HG03159 (cell line): ENCODE data around the gene SLC22A2.
"Not testable (repeated sequence)": the region's sequence is repeated elsewhere in the genome, so short reads cannot be mapped to it uniquely, and the experiment has no call there.

Source experiments
- ATAC-seq: cut with Tn5 transposase; IDR thresholded peaks from one replicate; pipeline ENCODE4 v1.9.1; 2021; ENCODE audit warnings: mild to moderate bottlenecking, moderate library complexity; ENCODE audit not compliant: unreplicated experiment

Gene SLC22A2

DNA sequence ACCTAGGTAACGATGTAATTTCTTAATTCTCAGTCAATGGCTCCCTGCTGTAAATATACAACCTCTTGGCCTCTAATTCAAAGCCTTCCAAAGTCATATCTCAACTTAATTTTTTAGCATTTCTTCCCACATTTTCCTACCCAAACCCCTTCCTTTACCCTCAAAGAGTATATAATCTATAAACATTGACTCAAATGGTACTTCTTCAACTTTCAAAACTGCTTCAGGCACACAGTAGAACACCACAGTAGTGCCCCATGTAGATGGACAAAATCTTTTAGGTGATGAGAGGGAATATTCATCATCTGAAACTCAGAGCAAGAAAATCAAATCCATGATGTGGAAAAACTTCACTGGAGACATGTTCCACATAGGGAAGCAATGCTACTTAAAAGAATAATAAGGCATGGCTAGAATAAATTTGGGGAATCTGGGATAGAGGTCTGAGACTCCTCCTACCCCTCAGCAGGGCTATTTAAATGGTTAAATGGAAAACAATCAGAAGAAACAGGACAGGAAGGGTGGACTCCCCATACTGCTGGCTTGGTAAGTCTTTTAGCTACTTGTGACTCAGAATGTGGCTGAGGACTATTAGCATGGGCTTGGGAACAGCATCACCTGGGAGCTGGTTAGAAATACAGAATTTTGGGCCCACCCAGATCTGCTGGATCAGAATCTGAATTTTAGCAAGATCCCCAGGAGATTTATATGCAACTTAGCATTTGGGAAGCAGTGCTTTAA lies 6.4 kb downstream of the SLC22A2 start:
- no peak for ATAC-seq

GRCh38 chr6:160249671-160250070 lies 8.9 kb downstream of the SLC22A2 start:
- no peak for ATAC-seq

GRCh38 chr6:160248538-160248937 lies 10.1 kb downstream of the SLC22A2 start:
- no peak for ATAC-seq

- no peak for ATAC-seq
Observed at GRCh38 chr6:160247457-160247883, 11.2 kb downstream of the SLC22A2 start.

- ATAC-seq = no peak
Observed at GRCh38 chr6:160240691-160241084, 17.9 kb downstream of the SLC22A2 start.

GRCh38 chr6:160239929-160240690 lies 18.5 kb downstream of the SLC22A2 start:
- no peak for ATAC-seq

GRCh38 chr6:160238761-160239751 lies 19.6 kb downstream of the SLC22A2 start:
- ATAC-seq = no peak

DNA sequence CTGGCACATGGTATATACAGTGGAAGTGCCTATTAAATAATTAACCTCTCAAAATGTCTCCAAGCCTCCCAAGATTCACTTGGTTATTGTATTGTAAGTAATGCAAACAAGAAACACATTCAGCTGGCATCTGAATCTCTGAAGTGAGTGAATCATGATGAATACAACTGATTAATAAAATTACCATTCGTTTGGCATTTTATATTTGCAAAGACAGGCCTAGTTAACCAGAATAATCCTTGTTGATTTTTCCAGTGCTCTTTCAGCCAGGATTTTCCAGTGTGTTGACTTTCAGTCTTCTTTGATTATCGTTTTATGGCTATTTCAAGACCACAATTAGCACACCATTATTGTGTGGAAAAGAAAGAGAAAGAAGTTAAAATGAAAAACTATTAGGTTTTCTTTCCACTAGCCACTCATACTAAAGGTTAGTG lies 20.3 kb downstream of the SLC22A2 start:
- ATAC-seq = no peak

- not testable (repeated sequence) for ATAC-seq
Observed at GRCh38 chr6:160237597-160238275, 20.9 kb downstream of the SLC22A2 start.

DNA sequence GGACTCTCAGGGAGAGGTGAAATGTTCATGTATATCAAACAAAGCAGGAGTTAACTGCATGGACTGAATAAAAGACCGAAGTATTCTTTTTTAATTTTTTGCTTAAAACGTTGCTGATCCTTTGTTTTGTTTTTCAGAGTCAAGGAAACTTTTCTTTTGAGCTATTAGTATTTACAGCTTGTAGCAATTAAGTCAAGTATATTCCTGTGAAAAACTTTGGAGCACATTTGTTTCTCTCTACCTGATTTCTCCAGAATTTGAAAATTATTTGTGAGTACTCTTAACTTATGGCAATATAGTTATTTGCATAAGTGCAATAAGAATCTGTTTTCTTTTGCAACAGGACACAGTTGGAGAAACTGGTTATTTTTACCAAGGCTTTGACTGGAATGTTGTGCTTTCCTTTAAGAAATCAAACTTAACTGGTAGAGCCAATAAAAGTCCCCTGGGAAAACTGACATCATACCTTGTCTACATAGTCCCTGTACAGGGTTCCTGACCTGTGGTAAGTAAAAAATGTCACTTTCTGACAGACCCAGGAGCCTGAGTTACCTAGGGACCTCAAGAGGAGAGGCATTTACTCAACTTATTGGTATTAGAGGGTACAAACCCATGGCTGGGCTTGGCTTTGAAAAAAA lies 22.3 kb downstream of the SLC22A2 start:
- ATAC-seq = not testable (repeated sequence)

- not testable (repeated sequence) for ATAC-seq
Observed at GRCh38 chr6:160233950-160234640, 24.5 kb downstream of the SLC22A2 start.

DNA sequence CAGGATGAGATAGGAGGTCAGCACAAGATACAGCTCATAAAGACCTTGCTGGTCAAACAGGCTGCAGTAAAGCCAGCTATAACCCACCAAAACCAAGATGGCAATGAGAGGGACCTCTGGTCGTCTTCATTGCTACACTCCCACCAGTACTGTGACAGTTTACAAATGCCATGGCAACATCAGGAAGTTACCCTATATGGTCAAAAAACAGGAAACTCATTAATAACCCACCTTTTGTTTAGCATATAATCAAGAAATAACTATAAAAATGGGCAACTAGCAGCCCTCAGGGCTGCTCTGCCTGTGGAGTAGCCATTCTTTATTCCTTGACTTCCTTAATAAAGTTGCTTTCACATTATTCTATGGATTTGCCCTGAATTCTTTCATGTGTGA lies 30.9 kb downstream of the SLC22A2 start:
- ATAC-seq = no peak

- ATAC-seq = no peak
Observed at GRCh38 chr6:160227038-160227768, 31.4 kb downstream of the SLC22A2 start.

DNA sequence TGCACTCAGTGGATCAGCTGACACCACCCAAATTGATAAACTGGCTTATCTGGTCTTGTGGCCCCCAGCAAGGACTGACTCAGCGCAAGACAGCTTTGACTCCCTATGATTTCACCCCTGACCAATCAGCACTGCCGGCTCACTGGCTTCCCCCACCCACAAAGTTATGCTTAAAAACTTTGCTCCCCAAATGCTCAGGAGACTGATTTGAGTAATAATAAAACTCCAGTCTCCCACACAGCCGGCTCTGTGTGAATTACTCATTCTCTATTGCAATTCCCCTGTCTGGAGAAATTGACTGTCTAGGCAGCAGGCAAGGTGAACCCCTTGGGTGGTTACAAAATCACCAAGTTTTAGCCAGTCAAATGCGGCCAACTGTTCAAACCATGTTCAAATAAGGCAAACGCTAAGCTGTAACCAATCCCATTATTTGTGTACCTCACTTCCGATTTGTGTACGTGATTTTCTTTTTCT lies 32.5 kb downstream of the SLC22A2 start:
- ATAC-seq = no peak

GRCh38 chr6:160224639-160225237 lies 33.9 kb downstream of the SLC22A2 start:
- ATAC-seq = no peak

GRCh38 chr6:160222491-160222890 lies 36.1 kb downstream of the SLC22A2 start:
- no peak for ATAC-seq

GRCh38 chr6:160221918-160222317 lies 36.7 kb downstream of the SLC22A2 start:
- ATAC-seq = no peak

DNA sequence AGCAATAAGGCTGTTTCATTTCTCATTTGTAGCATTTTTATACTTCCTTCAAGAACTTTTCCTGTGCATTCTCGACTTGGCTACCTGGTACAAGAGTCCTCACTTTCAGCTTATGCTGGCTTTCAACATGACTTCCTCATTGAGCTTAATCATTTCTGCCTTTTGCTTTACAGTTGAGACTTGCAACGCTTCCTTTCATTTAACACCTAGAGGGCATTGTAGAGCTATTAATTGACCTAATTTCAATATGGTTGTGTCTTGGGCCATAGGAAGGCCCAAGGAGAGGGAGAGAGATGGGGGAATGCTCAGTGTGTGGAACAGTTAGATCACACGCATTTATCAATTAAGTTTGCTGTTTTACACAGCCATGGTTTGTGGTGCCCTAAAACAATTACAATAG lies 37.2 kb downstream of the SLC22A2 start:
- ATAC-seq = peak; percentile 65
